ENCODE results near the gene TMEM225B.

- no peak for TF ChIP-seq GATA3 (IDR thresholded peaks at IDR 0.05; ENCODE audit: low read depth, low read length)
- TF ChIP-seq GATA2 (IDR thresholded peaks at IDR 0.05; ENCODE audit: low read depth, low read length), result no peak
Measured at GRCh38 chr7:99622596-99622995, 24.5 kb downstream of the TMEM225B start.
